PC-9 (cell line): Measurements from ENCODE around the gene OR51B2.

Source experiments
- EZH2 ChIP-seq: fragments of 200-600 bp; sonication (generic); IDR thresholded peaks from 2 replicates; pipeline ENCODE4 v1.8.0; 2017; ENCODE audit warnings: antibody characterized with exemption, low read depth
- TF ChIP-seq, protein P1 (sequence below): fragments of 200-600 bp; sonication (generic); conservative IDR thresholded peaks from 2 replicates; pipeline ENCODE4 v1.6.1; 2017; ENCODE audit warnings: mixed run types, antibody characterized with exemption, mild to moderate bottlenecking, moderate library complexity

DNA sequence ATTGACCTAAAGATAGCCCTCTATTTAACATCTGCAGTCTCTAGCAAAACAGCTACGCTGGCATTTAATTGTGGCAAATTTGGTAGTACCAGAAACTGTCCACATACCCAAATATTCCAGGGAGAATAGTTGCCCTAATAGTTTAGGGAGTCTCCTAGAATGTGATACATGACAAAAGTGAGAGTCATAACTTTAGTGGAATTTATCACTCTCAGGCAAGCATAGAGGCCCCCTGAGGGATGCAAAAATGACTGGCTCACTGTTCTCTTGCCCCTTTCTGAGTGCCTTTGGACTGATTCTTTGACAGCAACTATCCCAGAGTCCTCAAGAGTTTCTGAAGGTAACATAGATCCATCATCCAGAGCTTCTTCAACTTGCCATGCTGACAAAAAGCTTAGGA is 20.1 kb downstream of the OR51B2 start:
- TF ChIP-seq, protein P1, sequence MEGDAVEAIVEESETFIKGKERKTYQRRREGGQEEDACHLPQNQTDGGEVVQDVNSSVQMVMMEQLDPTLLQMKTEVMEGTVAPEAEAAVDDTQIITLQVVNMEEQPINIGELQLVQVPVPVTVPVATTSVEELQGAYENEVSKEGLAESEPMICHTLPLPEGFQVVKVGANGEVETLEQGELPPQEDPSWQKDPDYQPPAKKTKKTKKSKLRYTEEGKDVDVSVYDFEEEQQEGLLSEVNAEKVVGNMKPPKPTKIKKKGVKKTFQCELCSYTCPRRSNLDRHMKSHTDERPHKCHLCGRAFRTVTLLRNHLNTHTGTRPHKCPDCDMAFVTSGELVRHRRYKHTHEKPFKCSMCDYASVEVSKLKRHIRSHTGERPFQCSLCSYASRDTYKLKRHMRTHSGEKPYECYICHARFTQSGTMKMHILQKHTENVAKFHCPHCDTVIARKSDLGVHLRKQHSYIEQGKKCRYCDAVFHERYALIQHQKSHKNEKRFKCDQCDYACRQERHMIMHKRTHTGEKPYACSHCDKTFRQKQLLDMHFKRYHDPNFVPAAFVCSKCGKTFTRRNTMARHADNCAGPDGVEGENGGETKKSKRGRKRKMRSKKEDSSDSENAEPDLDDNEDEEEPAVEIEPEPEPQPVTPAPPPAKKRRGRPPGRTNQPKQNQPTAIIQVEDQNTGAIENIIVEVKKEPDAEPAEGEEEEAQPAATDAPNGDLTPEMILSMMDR: no peak
- TF ChIP-seq EZH2: no peak
